NB4 (cell line): ENCODE data around the gene CLEC4G.
A peak's percentile ranks its signal among the peaks of the same experiment; 100 is the strongest.
"Not testable (repeated sequence)": the region's sequence is repeated elsewhere in the genome, so short reads cannot be mapped to it uniquely, and the experiment has no call there.

Experiments
- DNase-seq: peaks from one replicate; pipeline ENCODE4 v3.0.0; 2010; ENCODE audit warnings: low read depth
- H3K4me3 ChIP-seq: one replicate; pipeline ENCODE4 v1.5.1; 2011; ENCODE audit warnings: mild to moderate bottlenecking, low read depth, low read length, moderate library complexity
- MYC ChIP-seq: IDR thresholded peaks from 2 replicates; pipeline ENCODE4 v1.6.1; 2011; ENCODE audit warnings: low read depth, low read length
- POLR2A ChIP-seq: IDR thresholded peaks from 2 replicates; pipeline ENCODE4 v1.6.1; 2011; ENCODE audit warnings: mild to moderate bottlenecking; ENCODE audit not compliant: insufficient read length; ENCODE audit errors: extremely low read depth
- TF ChIP-seq, protein P1 (sequence below): IDR thresholded peaks from 2 replicates; pipeline ENCODE4 v1.6.1; 2011; ENCODE audit warnings: low read depth, low read length
- TF ChIP-seq, protein P2 (sequence below): IDR thresholded peaks from one replicate; pipeline ENCODE4 v1.5.1; 2012; ENCODE audit warnings: low read depth, low read length

The CLEC4G gene

DNA sequence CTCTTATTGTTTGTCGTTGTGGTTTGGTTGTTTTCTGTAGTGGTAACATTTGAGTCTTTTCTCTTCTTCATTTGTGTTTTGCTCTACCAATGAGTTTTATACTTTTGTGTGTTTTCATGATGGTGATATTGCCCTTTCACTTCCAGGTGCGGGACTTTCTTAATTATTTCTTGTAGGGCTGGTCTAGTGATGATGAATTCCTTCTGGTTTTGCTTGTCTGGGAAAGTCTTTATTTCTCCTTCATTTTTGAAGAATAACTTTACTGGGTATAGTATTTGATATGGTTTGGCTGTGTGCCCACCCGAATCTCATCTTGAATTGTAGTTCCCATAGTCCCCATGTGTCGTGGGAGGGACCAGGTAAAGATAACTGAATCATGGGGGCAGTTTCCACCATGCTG is 24.3 kb upstream of the CLEC4G start:
- TF ChIP-seq MYC (no peak), POLR2A (no peak)
- TF ChIP-seq, protein P1, sequence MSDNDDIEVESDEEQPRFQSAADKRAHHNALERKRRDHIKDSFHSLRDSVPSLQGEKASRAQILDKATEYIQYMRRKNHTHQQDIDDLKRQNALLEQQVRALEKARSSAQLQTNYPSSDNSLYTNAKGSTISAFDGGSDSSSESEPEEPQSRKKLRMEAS = no peak
- TF ChIP-seq, protein P2, sequence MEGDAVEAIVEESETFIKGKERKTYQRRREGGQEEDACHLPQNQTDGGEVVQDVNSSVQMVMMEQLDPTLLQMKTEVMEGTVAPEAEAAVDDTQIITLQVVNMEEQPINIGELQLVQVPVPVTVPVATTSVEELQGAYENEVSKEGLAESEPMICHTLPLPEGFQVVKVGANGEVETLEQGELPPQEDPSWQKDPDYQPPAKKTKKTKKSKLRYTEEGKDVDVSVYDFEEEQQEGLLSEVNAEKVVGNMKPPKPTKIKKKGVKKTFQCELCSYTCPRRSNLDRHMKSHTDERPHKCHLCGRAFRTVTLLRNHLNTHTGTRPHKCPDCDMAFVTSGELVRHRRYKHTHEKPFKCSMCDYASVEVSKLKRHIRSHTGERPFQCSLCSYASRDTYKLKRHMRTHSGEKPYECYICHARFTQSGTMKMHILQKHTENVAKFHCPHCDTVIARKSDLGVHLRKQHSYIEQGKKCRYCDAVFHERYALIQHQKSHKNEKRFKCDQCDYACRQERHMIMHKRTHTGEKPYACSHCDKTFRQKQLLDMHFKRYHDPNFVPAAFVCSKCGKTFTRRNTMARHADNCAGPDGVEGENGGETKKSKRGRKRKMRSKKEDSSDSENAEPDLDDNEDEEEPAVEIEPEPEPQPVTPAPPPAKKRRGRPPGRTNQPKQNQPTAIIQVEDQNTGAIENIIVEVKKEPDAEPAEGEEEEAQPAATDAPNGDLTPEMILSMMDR = no peak
- DNase-seq = no peak
- no peak overlapping the region for H3K4me3 ChIP-seq

DNA sequence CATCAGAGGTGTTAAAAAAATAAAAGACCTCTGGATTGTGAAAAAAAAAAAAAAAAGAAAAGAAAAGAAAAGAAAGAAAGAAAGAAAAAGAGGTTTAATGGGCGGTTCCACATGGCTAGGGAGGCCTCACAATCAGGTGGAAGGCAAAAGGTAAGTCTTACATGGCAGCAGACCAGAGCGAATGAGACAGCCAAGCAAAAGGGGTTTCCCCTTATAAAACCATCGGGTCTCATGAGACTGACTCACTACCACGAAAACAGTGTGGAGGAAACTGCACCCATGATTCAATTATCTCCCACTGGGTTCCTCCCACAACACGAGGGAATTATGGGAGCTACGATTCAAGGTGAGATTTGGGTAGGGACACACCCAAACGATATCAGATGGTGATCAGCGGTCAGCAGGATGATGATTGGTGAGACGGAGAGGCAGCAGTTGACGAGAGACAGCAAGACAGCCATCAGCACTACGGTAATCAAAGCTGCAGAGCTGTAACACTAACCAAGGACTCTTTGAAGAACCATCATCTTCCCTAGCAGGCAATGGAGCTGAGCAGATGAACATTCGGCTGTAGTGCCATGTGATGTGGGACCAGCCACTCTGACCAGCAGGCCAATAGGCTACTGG is 19.4 kb upstream of the CLEC4G start:
- DNase-seq = peak; percentile 44
- H3K4me3 ChIP-seq = no peak overlapping the region
- TF ChIP-seq, protein P1 = no peak
- no peak for TF ChIP-seq MYC

DNA sequence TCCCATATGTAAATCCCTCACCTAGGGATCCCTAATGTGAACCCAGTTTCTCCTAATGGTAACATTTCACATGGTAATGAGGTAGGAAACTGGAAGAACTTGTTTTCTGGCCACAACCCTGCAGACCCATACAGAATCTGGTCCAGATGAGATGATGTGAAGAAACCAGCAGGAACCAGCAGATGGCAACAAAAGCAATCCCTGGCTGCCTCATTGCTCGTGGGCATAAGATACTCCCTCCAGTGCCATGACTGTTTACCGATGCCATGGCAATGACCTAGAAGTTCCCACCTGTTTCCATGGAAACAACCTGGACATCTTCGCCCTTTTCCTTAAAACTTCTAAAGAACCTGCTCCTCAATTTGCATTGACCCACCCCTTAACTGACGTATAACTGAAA is 16.8 kb upstream of the CLEC4G start:
- DNase-seq = peak; percentile 55
- no peak overlapping the region for H3K4me3 ChIP-seq
- TF ChIP-seq, protein P2 = peak; percentile 32
- TF ChIP-seq, protein P1 = no peak
- TF ChIP-seq MYC (no peak), POLR2A (no peak)

DNA sequence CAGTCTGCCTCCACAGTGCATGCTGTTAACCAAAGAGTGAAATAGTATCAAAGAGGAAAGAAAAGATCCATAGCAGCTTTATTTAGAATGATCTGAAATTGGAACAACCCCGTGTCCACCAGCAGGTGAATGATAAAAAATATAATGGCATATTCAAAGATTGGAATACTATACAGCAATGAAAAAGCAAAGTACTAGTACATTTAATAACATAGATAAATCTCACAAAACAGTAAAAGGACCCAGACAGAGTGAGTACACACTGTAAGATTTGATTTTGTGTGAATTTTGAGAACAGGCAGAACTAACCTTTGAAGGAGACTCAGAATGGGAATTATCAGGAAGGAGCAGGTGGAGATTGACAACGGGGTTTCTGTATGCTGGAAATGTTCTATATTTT is 16.3 kb upstream of the CLEC4G start:
- TF ChIP-seq, protein P2 = no peak
- TF ChIP-seq, protein P1 = no peak
- TF ChIP-seq MYC = no peak
- TF ChIP-seq POLR2A = no peak
- H3K4me3 ChIP-seq = no peak overlapping the region
- no peak for DNase-seq

DNA sequence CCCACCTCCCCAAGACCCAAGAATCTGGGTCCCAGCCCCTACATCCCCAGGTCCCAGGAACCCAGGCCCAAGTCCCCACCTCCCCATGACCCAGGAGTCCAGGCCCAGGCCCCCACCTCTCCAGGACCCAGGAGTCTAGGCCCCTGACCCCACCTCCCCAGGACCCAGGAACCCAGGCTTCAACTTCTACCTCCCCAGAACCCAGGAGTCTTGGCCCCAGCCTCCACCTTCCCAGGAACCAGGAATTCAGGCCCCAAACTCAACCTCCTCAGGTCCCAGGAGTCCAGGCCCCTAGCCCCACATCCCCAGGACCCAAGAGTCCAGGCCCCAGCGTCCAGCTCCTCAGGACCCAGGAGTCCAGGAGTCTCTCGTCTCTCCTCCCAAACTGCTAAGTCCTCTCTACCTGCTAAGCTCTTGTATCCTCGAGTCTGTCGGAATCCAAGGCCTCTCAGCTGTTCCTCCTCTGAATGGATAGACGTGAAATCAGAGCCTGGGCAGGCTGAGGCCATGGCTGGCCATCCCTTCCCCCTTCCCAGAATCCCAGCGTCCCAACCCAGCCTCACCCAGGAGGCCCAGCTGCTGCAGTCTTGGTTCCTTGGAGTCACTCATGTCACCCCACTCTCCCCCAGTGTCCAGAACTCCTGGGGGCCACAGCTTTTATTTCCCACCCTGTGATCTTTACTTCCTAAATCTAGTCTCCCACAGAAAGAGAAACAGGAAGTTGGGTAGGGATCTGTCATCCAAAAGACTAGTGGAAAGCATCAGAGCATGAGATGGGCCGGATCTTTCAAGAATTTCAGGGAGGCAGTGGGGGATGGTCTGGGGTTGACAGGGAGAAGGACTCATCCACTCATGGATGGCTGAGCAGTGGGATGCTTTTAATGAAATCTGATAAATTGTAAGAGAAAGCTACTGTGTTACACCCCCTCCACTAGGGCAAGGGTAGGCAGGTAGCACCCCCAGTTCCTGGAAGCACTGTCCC is 15.3 kb upstream of the CLEC4G start, which contains the start of gene CD209:
TSS of gene CD209 (minus strand) at position 632 of the 982 bp plus-strand sequence. CDS start at position 609, 23 bp downstream.
- no peak within 1 kb of the TSS for H3K4me3 ChIP-seq
- TF ChIP-seq, protein P2 = no peak
- TF ChIP-seq POLR2A (no peak), MYC (no peak)
- TF ChIP-seq, protein P1 = no peak
- no peak for DNase-seq

DNA sequence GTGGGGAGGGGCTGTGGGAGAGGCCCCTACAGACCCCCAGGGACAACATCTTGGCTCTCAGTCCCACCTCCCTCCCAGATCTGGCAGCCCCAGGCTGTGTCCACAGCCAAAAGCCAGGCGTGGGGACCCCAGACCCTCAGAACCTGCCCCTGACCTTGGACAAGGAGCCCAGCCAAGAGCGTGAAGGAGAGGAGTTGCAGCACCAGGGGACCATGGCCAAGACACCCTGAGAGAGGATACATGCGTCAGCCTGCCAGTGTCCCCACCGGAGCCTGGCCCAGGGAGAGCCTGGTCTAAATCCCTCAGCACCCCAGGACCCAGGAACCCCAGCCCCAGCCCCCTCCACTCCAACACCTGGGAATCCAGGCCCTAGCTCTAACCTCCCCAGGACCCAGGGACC is 14.4 kb upstream of the CLEC4G start:
- DNase-seq, H3K4me3 ChIP-seq: not testable (repeated sequence)
